HG02981 (cell line): ENCODE measurements around the gene ZNF594.
"Not testable (repeated sequence)": the region's sequence is repeated elsewhere in the genome, so short reads cannot be mapped to it uniquely, and the experiment has no call there.

Source experiments
- ATAC-seq: cut with Tn5 transposase; IDR thresholded peaks from one replicate; pipeline ENCODE4 v1.9.1; 2021; ENCODE audit warnings: mild to moderate bottlenecking, moderate library complexity; ENCODE audit not compliant: unreplicated experiment

ZNF594 gene

GRCh38 chr17:5137511-5138197 is 54.0 kb downstream of the ZNF594 start:
- ATAC-seq = not testable (repeated sequence)

- ATAC-seq = not testable (repeated sequence)
These were observed 54.9 kb downstream of the ZNF594 start for GRCh38 chr17:5136580-5137412.

GRCh38 chr17:5135726-5136579 is 55.7 kb downstream of the ZNF594 start:
- ATAC-seq = no peak

- ATAC-seq = not testable (repeated sequence)
These were observed 56.4 kb downstream of the ZNF594 start for GRCh38 chr17:5135131-5135712.

- not testable (repeated sequence) for ATAC-seq
These were observed 57.1 kb downstream of the ZNF594 start for GRCh38 chr17:5134571-5134970.

- ATAC-seq = not testable (repeated sequence)
These were observed 57.7 kb downstream of the ZNF594 start for GRCh38 chr17:5133961-5134360.

- no peak for ATAC-seq
These were observed 58.4 kb downstream of the ZNF594 start for GRCh38 chr17:5133311-5133710.

- ATAC-seq = not testable (repeated sequence)
These were observed 59.0 kb downstream of the ZNF594 start for GRCh38 chr17:5132503-5133225.

- not testable (repeated sequence) for ATAC-seq
These were observed 59.7 kb downstream of the ZNF594 start for GRCh38 chr17:5131799-5132502.

- ATAC-seq = no peak
These were observed 60.4 kb downstream of the ZNF594 start for GRCh38 chr17:5131146-5131715.

- ATAC-seq = not testable (repeated sequence)
These were observed 61.0 kb downstream of the ZNF594 start for GRCh38 chr17:5130687-5131086.

GRCh38 chr17:5130261-5130660 is 61.4 kb downstream of the ZNF594 start:
- ATAC-seq = not testable (repeated sequence)

GRCh38 chr17:5129770-5130169 is 61.9 kb downstream of the ZNF594 start:
- ATAC-seq = not testable (repeated sequence)
